HG03280 (cell line): ENCODE data around the gene ALX3.

Experiments
- ATAC-seq: cut with Tn5 transposase; IDR thresholded peaks from one replicate; pipeline ENCODE4 v1.9.1; 2021; ENCODE audit warnings: mild to moderate bottlenecking, moderate library complexity; ENCODE audit not compliant: unreplicated experiment

Gene ALX3

DNA sequence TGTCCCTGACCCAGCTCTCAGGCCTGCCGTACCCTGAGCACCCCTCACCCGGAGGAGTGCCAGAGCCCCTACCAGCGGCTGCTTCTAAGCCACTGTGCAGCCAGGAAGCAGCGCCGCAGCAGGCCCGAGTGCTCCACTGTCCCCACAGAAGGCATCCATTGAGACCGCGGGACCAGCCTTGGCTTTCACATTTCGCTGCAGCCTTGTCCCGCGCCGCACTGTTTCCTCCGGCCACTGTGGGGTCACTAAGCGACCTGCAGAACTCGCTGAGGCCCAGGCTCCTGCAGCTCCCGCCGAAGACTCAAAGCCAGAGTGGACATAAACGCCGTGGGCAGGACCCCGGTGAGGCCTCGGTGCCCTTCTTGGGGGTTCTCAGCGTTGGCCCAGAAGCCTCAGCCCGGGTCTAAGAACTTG lies 3.0 kb downstream of the ALX3 start:
- ATAC-seq = no peak

DNA sequence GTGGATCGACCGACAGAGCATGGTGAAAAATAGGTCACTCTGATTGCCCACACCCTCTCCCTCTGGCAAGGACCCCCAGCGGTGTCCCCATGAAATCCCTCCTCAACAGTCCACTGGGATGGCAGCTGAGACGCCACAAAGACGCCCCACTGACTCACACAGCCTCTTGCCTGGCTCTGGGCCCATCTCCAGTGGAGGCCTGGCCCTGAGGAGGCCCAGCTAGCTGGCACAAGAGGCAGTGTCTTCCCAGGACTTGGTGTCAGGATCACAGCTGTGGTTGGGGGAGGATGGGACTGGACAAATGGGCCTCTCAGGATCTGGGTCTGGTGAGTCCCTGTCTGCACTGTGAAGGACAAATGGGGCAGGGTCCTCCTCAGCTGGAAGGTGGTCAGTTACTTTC lies 4.6 kb downstream of the ALX3 start:
- no peak for ATAC-seq

DNA sequence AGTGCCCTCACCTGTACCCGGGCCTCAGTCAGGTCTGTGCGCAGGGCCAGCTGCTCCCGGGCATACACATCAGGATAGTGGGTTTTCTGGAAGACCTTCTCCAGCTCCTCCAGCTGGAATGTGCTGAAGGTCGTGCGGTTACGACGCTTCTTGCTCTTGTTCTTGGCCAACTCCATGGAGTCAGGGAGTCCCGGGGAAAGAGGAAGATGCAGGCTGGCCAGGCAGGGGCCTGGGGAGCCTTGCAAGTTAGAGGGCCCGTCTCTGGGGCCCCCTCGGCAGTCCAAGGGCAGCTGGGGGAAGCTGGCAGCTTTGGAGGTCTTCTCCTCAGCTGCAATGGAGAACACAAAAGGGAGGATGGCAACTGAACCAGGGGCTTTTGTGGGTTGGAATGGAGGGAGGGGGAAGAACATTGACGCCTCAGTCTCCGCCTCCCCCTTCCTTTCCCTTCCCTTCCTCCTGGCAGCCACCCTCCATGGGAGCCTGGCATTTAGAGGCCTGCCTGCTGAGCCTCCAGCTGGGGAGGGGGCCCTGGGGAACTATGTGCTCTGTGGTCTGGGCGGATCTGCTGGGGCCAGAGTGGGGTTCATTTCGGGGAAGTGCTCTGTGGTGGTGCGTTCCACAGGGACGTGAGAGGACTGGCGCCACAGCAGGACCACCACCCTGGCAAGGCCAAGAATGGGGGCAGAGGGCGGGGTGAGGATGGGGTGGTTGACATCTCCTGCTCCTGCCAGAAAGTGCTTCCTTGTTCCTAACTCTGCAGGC lies 5.7 kb downstream of the ALX3 start:
- ATAC-seq = no peak

DNA sequence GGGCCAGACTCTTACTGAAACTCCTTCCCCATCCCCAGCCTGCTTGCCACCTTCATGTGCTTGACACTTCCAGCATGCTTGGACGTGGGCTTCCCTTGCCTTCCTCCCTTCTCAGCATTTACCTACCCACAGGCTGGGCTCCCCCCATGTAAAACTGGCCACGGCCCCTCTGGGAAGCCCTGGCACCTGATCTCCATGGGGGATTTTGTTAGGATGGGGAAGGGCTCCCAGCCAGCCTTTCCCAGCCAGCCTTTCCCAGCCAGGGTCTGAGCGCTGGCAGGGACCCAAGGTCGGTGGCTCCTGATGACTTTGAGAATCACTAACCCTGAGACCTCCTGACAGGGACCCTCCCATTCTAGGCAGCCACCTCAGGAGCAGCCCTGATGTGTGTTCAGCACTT lies 6.7 kb downstream of the ALX3 start:
- no peak for ATAC-seq

DNA sequence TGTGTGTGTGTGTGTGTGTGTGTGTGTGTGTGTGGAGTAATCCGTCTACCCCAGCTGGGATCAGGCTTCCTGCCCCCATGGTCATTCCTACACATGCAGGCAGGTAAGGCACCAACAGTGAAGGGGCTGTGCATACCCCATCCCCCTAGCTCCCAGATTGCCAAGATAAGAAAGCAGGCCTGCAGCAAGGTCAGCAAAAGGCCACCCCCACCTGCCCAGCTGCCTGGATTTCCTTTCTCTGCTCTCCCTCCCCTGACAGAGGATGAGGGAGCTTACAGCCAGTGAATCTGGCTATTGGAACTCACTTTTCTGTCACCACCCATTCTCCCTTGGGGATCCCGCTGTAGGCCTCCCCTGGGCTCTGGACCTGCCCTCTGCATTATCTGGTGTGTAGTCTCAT lies 7.9 kb downstream of the ALX3 start:
- ATAC-seq = no peak

DNA sequence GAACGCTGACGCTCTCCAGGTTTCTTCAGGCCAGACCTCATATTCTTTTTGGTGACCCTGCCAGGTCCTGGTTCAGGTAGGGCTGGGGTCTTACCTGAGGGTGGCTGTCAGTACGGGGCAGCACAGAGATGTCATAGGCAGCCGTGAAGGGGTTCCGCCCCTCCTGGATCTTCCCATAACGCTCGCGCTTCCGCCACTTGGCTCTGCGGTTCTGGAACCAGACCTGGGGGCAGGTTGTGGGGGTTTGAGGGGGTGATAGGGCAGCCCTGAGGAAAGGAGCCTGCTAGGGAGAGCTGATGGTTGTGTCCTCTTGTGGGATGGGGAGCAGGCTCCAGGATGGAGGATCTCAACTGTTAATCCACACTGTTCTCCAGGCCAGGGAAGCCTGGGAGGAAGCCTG lies 9.1 kb downstream of the ALX3 start:
- ATAC-seq = no peak

DNA sequence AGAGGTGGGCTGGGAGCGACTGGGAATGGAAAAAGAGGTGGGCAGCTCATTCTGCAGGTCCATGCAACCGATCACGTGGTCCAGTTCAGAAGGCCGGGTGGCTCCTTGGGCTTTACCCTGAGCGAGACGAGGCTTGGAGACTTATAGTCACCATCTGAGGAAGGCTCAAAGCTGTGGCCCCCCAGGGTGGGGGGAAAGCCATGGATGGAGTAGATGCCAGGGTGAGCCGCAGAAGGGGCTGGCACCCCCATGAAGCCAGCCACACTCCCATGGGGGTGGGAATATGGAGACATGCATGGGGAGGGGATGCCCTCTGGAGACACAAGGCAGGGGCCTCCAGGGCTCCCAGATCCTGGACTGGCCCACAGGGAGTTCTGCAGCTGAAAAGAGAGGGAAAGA lies 9.8 kb downstream of the ALX3 start:
- no peak for ATAC-seq

DNA sequence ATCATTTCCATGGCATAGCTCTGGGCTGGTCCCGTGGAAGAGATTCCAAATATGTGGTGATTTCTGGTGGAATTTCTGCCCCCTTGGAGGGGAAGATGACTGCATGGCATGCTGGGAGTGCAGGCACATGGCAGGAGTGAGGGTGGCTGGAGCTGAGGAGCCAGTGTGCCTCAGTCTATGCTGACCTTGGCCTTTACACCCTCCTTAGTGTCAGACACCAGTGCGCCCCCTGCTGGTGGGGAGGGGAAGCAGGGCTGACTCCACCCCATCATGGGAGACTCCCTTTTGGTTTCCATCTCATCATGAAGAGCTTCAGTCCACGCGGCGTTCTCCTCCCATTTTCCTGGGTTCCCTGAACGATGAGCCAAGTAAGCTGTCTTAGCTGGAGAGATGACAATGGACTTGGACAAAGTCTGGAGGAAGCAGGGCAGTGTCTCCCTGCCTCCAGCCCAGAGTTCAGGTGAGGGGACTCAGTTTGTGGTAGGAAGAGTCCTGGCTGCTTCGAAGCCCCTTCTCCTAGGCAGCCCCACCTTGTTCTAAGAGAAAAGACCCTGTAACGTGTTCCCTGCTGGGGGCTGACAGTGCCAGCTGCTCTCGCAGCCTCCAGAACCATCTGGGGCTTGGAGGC lies 10.3 kb downstream of the ALX3 start:
- ATAC-seq = no peak

DNA sequence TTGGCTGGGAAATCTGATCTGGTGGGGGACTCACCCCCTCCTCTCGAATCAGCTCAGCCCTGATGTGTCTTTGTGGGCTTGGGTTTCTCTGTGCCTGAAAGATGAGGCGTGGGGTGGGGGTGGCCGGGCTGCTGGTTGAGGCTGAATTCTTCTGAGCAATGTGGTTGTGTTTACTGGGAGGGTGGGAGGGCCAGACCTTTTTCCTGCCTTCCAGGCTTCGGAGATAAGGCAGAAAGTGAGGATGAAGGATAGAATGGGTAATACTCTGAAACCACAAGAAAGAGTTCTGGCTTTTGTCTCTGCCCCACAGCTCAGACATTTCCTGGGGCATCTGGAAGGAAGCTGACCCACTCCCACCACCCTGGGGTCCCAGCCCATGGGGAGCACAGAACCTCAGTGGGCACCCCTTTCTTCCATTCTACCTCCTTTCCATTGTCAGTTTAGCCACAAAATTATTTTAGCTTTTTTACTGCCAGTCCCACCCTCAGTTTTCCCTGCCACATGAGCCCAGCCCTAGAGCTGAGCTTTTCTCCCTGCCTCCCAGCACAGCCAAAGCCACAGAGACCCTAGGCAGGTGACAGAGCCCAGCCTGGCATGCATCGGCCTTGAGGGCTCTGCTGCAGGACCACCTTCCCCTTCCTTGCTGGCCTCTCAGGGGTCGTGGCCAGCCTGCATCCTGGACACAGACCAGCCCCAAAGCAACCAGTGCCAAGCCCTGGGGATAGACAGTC lies 11.2 kb downstream of the ALX3 start:
- ATAC-seq = no peak

DNA sequence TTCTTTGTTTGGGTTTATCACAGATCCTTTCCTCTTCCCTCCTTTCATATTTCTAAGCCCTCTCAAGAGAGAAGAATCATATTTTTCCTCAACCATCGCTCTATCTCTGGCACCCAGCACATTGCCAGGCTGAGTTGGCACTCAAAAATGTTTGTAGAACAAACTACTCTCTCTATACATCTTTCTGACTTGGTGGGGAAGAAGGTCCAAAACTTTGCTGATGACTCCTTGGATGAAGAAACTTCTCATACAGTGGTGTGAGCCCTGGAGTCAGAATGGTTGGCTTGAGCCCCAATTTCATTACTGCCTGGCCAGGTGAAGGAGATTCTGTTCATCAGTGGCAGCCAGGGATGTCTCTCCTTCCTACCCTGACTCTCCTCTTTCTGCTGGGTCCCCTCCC lies 11.9 kb downstream of the ALX3 start:
- ATAC-seq = no peak

DNA sequence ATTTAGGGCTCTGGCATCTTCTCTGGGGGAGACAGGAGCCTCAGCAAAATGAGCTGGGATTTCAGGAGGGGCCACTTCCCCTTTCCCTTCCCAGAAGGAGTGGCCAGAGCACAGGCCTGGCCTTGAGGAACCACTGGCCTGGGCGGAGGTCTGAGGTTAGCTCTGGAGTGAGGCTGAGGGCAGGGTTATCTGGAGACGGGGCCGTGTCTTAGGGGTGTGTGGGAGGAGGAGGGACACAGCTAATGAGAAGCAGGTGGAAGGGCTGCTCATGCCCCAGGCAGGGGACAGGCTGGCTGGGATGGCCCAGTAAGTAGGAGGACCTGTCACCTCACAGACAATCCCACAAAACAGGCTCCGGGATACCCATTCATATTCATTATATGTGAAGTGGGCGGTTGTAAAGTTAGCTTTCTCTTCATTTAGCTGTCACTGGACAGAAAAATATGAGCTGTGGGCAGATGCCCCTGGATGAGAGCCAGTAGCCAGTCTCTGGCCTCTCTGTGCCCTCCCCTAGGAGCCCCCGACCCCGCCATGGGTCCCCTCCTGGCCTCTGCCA lies 12.4 kb downstream of the ALX3 start:
- no peak for ATAC-seq

DNA sequence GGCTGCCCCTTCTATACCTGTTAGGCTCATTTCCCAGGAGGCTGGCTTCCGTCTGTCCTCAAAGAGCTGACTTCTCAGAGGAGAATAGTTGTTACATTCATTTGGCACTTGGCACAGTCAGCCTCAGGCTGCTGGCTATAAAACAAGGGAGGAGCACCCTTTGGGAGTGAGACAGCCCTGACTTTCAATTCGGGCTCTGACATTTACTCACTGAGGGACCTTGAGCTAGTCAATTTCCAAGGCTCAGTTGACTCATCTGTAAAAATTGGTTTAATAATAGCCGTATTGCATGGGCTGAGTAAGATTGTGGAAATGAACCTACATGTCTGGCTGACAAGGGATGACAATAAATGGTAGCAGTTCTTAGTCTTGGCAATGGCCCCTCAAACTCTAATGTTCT lies 13.7 kb downstream of the ALX3 start:
- no peak for ATAC-seq

DNA sequence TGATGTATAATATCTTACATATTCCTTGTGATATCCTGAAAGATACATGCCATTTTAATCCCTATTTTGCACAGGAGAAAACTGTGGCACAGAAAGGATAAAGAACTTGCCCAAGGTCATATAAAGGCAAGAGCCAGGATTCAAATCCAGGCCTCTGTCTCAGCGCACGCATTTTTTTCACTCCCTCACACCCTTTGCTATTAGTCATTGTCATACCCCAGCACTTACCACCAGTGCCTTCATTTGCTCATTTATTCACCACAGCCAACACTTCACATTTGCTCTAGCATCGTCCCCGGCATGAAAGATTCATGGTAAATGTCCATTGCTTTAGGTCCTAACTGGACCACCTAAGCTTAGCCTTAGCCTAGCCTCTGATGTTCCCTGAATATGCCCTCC lies 14.2 kb downstream of the ALX3 start:
- ATAC-seq = no peak

DNA sequence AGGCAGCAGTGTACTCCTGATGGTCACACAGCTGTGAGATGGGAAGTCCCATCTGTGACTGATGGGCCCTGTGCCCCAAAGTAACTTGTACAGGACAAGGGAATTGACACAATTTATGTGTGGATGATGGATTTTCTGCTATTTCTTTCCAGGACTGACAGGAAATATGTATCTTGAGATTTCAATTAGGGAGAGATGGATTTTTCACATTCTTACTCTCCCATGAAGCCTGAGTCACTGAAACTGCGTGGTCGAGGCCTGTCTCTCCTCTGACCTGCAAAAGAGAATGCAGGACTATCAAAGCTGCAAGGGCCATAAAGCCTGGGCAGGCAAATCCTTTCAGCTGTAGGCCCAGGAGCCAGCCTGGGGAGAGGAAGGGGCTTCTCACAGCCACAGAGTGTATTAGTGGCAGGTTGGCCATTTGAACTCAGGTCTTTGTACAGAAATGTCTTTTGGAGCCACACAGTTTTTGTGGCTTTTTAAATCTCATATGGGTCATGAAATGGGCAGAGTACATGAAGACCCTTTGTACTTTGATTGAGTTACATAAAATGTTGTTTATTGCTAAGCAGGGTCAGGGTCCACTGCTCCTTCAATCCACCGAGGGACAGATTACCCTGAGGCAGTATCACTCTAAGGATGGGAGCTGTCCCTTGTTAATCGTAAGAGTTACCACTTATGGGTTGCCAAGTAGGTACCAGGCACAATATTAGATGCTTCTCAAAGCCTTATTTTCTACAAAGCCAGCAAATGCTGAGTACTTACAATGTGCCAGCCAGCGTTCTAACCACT lies 14.8 kb downstream of the ALX3 start:
- ATAC-seq = no peak

DNA sequence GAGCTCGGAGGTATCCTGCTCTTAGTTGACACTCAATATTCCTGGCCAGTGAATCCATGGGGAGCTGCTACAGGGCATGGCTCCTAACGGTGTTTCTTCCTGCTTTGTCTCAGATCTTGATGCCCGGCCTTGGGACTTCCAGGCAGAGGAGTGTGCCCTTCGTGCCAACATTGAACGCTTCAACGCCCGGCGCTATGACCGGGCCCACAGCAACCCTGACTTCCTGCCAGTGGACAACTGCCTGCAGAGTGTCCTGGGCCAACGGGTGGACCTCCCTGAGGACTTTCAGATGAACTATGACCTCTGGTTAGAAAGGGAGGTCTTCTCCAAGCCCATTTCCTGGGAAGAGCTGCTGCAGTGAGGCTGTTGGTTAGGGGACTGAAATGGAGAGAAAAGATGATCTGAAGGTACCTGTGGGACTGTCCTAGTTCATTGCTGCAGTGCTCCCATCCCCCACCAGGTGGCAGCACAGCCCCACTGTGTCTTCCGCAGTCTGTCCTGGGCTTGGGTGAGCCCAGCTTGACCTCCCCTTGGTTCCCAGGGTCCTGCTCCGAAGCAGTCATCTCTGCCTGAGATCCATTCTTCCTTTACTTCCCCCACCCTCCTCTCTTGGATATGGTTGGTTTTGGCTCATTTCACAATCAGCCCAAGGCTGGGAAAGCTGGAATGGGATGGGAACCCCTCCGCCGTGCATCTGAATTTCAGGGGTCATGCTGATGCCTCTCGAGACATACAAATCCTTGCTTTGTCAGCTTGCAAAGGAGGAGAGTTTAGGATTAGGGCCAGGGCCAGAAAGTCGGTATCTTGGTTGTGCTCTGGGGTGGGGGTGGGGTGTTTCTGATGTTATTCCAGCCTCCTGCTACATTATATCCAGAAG lies 16.7 kb downstream of the ALX3 start:
- ATAC-seq = no peak

DNA sequence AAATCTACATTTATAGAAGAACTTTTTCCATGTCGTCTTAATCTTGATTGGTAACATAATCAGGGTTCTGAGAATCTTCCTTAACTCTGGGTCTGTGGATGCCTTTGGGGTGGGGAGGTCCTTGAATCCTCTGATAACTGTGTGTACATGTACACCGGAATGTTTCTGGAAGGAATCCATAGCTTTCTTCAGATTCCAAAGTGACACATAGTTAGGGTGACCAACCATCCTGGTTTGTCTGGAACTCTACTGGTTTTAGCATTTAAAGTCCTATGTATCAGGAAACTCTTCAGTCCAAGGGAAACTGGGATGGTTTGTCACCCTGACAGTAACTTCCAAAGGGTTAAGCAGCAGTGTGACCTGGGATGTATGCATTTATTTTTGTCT lies 19.2 kb downstream of the ALX3 start:
- no peak for ATAC-seq

DNA sequence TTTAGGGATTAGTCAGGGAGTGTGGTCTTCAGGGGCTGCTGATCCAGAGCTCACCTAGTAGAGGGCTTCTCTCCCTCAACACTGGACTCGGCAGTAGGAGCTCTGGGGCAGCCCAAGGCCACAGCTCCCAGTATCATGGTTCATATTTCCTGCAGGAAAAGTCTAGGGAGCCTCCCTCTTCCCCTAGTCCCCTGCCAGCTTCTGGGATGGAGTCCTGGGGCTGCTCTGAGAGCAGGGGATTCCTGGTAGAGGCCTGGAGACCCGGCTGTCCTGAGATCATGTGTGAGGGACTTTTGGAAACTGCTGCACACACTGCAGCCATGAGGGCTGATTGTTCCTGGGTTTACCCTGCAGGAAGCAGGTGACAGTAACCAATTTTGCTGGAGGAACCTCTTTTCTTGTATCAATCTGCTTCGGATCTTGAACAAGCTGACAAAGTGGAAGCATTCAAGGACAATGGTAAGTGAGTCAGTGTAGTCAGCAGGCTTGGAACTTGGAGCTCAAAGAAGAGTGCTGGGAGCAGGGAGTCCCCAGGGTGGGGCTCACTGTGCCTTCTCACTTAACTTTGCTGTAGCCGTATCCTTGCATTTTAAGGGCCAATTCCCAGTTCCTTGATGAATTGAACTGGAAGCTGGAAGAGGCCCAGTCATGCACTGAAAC lies 19.7 kb downstream of the ALX3 start:
- ATAC-seq = no peak

DNA sequence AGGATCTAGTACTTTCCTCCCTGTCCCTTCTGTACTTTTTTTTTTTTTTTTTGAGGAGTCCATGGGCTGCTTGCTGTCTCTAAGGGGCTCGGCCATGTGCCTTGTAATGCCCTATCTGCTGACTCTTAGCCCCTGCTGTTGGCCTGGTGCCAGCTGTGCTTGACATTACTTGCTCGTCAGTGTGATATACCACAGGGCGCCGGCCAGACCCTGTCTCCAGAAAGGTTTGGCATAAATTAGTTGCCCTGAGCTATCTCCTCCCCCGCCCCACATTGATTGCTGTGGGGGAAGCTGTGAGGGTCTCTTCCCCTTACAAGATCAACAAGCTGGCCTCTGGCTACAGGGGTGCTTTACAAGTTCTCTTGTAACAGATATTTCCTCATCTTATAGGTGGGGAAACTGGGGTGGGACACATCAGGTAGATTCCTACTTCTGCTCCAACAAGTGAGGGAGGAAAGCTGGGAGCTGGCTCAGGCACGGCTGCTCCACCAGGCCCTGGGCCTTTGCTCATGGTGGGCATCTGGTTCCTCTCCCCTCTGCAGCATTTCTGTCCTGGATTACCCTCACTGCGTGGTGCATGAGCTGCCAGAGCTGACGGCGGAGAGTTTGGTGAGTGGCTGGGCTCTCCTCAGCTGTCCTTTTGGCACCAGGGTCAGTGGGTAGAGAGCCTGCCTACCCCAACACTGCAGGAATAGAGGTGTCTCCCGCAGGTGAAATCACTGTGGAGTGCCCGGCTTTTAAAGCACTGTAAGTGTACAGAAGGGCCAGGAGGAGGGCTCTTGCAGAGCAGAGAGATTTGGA lies 20.5 kb downstream of the ALX3 start:
- no peak for ATAC-seq
